Calu3 (cell line): ENCODE measurements around the gene FYN. TPM values are rescaled to one million over a fixed set of nuclear protein-coding genes. Genes with fewer than 3 reads are reported as not detected.

Source experiments
- BruUV-seq: library from RNA; stranded (reverse); fragments of 400-500 nt; replicated peaks from 2 replicates; lab custom pipeline; 2021; lab: Mats Ljungman, UMichigan
- CTCF ChIA-PET: fragments of 300-600 bp; sonication (Branson Sonifier 250); formaldehyde crosslinking; loops from one replicate; lab custom pipeline; 2022; ENCODE audit warnings: antibody characterized with exemption; lab: Charles Lee
- DNase-seq: peaks from one replicate; pipeline ENCODE4 v3.0.0; 2022
- H3K27ac Mint-ChIP-seq: one replicate; pipeline ENCODE4 v1.8.0; 2022; ENCODE audit warnings: mixed read lengths; ENCODE audit not compliant: unreplicated experiment
- H3K27me3 Mint-ChIP-seq: one replicate; pipeline ENCODE4 v1.8.0; 2022; ENCODE audit warnings: mixed read lengths; ENCODE audit not compliant: unreplicated experiment
- H3K36me3 Mint-ChIP-seq: one replicate; pipeline ENCODE4 v1.8.0; 2022; ENCODE audit warnings: mild to moderate bottlenecking, moderate library complexity, mixed read lengths; ENCODE audit not compliant: insufficient read depth, unreplicated experiment
- H3K4me1 Mint-ChIP-seq: one replicate; pipeline ENCODE4 v1.8.0; 2022; ENCODE audit warnings: mild to moderate bottlenecking, low read depth, mixed read lengths; ENCODE audit not compliant: unreplicated experiment
- H3K4me3 Mint-ChIP-seq: one replicate; pipeline ENCODE4 v1.8.0; 2022; ENCODE audit warnings: mild to moderate bottlenecking, low read depth, moderate library complexity, mixed read lengths; ENCODE audit not compliant: unreplicated experiment
- H3K9me3 Mint-ChIP-seq: one replicate; pipeline ENCODE4 v1.8.0; 2022; ENCODE audit warnings: low read depth, mixed read lengths; ENCODE audit not compliant: unreplicated experiment
- intact Hi-C: fragments of 100-400 bp; cut with micrococcal nuclease; formaldehyde crosslinking; loops from one replicate; pipeline ENCODE4 v1.10.0; 2022; ENCODE audit not compliant: unreplicated experiment
- total RNA-seq: library from RNA; stranded (reverse); gene quantifications from 2 replicates; pipeline ENCODE4 v1.2.3, GENCODE V29; 2022
- TF ChIP-seq, protein P1 (sequence below): fragments of 200-600 bp; IDR thresholded peaks from one replicate; pipeline ENCODE4 v1.8.0; 2022; ENCODE audit warnings: antibody characterized with exemption; ENCODE audit not compliant: unreplicated experiment

The FYN gene
- total RNA-seq, 1 experiment from 2014 or later: 61.0 TPM

- TF ChIP-seq, protein P1, sequence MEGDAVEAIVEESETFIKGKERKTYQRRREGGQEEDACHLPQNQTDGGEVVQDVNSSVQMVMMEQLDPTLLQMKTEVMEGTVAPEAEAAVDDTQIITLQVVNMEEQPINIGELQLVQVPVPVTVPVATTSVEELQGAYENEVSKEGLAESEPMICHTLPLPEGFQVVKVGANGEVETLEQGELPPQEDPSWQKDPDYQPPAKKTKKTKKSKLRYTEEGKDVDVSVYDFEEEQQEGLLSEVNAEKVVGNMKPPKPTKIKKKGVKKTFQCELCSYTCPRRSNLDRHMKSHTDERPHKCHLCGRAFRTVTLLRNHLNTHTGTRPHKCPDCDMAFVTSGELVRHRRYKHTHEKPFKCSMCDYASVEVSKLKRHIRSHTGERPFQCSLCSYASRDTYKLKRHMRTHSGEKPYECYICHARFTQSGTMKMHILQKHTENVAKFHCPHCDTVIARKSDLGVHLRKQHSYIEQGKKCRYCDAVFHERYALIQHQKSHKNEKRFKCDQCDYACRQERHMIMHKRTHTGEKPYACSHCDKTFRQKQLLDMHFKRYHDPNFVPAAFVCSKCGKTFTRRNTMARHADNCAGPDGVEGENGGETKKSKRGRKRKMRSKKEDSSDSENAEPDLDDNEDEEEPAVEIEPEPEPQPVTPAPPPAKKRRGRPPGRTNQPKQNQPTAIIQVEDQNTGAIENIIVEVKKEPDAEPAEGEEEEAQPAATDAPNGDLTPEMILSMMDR: no peak
- Mint-ChIP-seq H3K4me1 (peaks cover 69% of the 10 kb centered on the region), H3K9me3 (no peaks in the 10 kb centered on the region), H3K4me3 (no peak overlapping the region), H3K27me3 (no peaks in the 10 kb centered on the region), H3K36me3 (no peaks in the 10 kb centered on the region), H3K27ac (no peak overlapping the region)
- no peak for DNase-seq
- intact Hi-C loops: loop anchor here (5.0 kb wide), 1 partner anchor 104 kb away; the partner anchor contains the start of gene FYN
- CTCF ChIA-PET: no interaction called here
- BruUV-seq: no TSS peak
These were observed 104.9 kb downstream of the FYN start for GRCh38 chr6:111768431-111768770.

DNA sequence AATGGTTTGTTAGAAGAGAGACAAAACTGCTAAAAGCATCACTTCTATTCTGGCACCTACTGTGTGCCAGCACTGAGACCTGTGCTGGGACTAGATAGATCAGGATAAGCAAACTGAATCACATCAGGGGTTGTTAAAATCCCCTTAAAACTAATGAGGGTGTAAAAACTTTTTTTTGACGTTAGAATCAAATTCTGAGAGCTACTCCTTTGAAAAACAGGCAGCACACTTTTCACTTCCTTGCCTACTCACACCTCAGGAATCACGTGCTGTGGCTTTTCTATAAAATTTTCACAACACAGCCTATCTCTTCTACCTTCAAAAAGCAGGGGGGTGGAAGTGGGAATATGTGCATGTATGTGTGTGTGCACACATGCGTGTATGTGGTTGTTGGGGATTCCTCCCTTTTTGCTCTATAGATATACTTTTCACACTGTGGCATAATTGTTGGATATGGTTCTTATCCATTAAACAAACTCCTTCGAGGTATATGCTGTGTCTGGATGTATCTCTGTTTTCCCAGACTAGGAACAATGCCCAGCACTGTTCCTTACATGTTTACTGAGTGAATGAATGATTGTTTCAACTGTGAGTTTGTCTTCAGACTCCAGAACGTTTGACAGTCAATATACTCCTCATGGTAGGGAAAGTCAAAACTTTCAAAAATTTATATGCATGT, 105.4 kb downstream of the FYN start:
- CTCF ChIA-PET: no interaction called here
- H3K27ac Mint-ChIP-seq: no peak overlapping the region
- no peak for DNase-seq
- no peaks in the 10 kb centered on the region for H3K36me3 Mint-ChIP-seq
- intact Hi-C loops: loop anchor here (5.0 kb wide), 1 partner anchor 104 kb away; the partner anchor contains the start of gene FYN
- H3K4me1 Mint-ChIP-seq: peaks cover 75% of the 10 kb centered on the region
- BruUV-seq: no TSS peak
- no peaks in the 10 kb centered on the region for H3K27me3 Mint-ChIP-seq
- no peak overlapping the region for H3K4me3 Mint-ChIP-seq
- TF ChIP-seq, protein P1: no peak
- H3K9me3 Mint-ChIP-seq: no peaks in the 10 kb centered on the region

- no peak overlapping the region for H3K4me3 Mint-ChIP-seq
- H3K4me1 Mint-ChIP-seq: peaks cover 66% of the 10 kb centered on the region
- no peaks in the 10 kb centered on the region for H3K9me3 Mint-ChIP-seq
- TF ChIP-seq, protein P1: no peak
- H3K27me3 Mint-ChIP-seq: no peaks in the 10 kb centered on the region
- intact Hi-C loops: loop anchor here (5.0 kb wide), 1 partner anchor 106 kb away; the partner anchor contains the start of gene FYN
- H3K36me3 Mint-ChIP-seq: no peaks in the 10 kb centered on the region
- no peak overlapping the region for H3K27ac Mint-ChIP-seq
- DNase-seq: no peak
- CTCF ChIA-PET: no interaction called here
- no TSS peak for BruUV-seq
These were observed 106.9 kb downstream of the FYN start for GRCh38 chr6:111766201-111766857.

DNA sequence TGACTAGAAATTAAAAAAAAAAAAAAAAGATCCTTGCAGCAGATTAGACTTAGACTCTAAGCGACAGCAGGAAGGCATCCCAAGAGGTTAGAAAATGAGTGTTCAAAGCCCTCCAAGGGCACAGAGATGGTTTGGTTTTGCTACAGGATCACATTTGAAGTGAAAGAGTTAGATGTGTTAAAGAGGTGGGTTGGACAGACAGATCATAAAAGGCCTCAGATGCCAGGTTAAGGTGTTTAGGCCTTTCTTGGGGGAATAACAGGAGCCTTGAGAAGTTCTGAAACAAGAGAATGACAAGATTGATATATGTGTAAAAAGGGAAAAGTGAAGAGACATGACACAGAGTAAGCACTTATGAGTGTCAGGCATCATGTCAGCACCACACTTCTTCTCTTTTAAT, 107.5 kb downstream of the FYN start:
- BruUV-seq: no TSS peak
- Mint-ChIP-seq H3K9me3 (no peaks in the 10 kb centered on the region), H3K27me3 (no peaks in the 10 kb centered on the region), H3K4me3 (no peak overlapping the region), H3K4me1 (peaks cover 60% of the 10 kb centered on the region), H3K36me3 (no peaks in the 10 kb centered on the region), H3K27ac (no peak overlapping the region)
- TF ChIP-seq, protein P1: no peak
- CTCF ChIA-PET: no interaction called here
- no peak for DNase-seq
- intact Hi-C loops: loop anchor here (5.0 kb wide), 1 partner anchor 107 kb away; the partner anchor contains the start of gene FYN
